Stomach (tissue), 9 donors: ENCODE measurements around the gene LGR4. TPM values are rescaled to one million over a fixed set of nuclear protein-coding genes. Genes with fewer than 3 reads are reported as not detected.

Source experiments
- DNase-seq, 2 donors: peaks; one replicate each; pipeline versions ENCODE4 v3.0.0 to v3.0.0-alpha.2; 2013 to 2019
- H3K27ac ChIP-seq, 5 donors: fragments of 200-600 bp in 4 of 5; sonication (generic) in 4 of 5; one replicate each; pipeline ENCODE4 v1.5.1; 2013 to 2019; ENCODE audit warnings: mild to moderate bottlenecking in 1 of 5, moderate library complexity in 1 of 5
- H3K27me3 ChIP-seq, 3 donors: fragments of 200-600 bp; sonication (generic); one replicate each; pipeline ENCODE4 v1.5.1; 2017 to 2019; ENCODE audit warnings: mixed run types in 1 of 3
- H3K36me3 ChIP-seq, 4 donors: fragments of 200-600 bp; sonication (generic); 1 replicate in 3 of 4; 2 replicates in 1 of 4; pipeline ENCODE4 v1.5.1; 2016 to 2019
- H3K4me1 ChIP-seq, 4 donors: fragments of 200-600 bp; sonication (generic); one replicate each; pipeline ENCODE4 v1.5.1; 2016 to 2019
- H3K4me3 ChIP-seq, 4 donors: fragments of 200-600 bp; sonication (generic) in 3 of 4; one replicate each; pipeline ENCODE4 v1.5.1; 2016 to 2019; ENCODE audit warnings: mild to moderate bottlenecking in 1 of 4
- H3K9me3 ChIP-seq, 4 donors: fragments of 200-600 bp; sonication (generic); one replicate each; pipeline ENCODE4 v1.5.1; 2016 to 2019
- EP300 ChIP-seq: sonication (generic); formaldehyde crosslinking; IDR thresholded peaks from one replicate; pipeline ENCODE4 v1.6.1; 2017; ENCODE audit warnings: antibody characterized with exemption
- POLR2A ChIP-seq, 4 donors: fragments of 450-650 bp; IDR thresholded peaks; one replicate each; pipeline ENCODE4 v1.6.1; 2016; ENCODE audit warnings: antibody characterized with exemption in 4 of 4, control low read depth in 2 of 4, mild to moderate bottlenecking in 1 of 4, moderate library complexity in 1 of 4
- POLR2AphosphoS5 ChIP-seq, 3 donors: sonication (generic); formaldehyde crosslinking; IDR thresholded peaks; one replicate each; pipeline ENCODE4 v1.6.1; 2016; ENCODE audit warnings: antibody characterized with exemption in 3 of 3
- WGBS, 5 donors: extraction: QIAGEN DNeasy Blood & Tissue Kit in 3 of 5; methylation state at CpG; one replicate each; pipeline versions ENCODE4 v1.1.5 to v1.1.7; 2013 to 2018; 5-methylcytosine and 5-hydroxymethylcytosine counted together
- intact Hi-C: fragments of 100-400 bp; cut with DNase I; formaldehyde crosslinking; loops from one replicate; pipeline ENCODE4 v1.15.1; 2023; ENCODE audit warnings: low total_unique reads
- polyA plus RNA-seq, 3 donors: library from polyadenylated mRNA; stranded (reverse); fragments of 200-250 nt; gene quantifications; one replicate each; pipeline ENCODE4 v1.2.3, GENCODE V29; 2013
- total RNA-seq, 5 donors: library from RNA; depleted of rRNA; stranded (reverse); fragments of >200 nt; gene quantifications; one replicate each; pipeline versions ENCODE4 v1.1.0 to v1.2.3, GENCODE V29; 2014 to 2016
- TF ChIP-seq, protein P1 (sequence below), 7 experiments: fragments of 450-650 bp in 4 of 7; fragments of 200-600 bp in 3 of 7; sonication (generic) in 3 of 7; IDR thresholded peaks; one replicate each; pipeline ENCODE4 v1.5.1; 2016 to 2019; ENCODE audit warnings: antibody characterized with exemption in 7 of 7, control low read depth in 2 of 7, mild to moderate bottlenecking in 1 of 7
- donor health status: healthy with polysubstance abuse.
- donor health status: Bipolar disorder and iron deficiency.
- donor health status: healthy.

Gene LGR4
- total and polyA plus RNA-seq, 8 donors = 5.6 to 236 (median 31.3) TPM

DNA sequence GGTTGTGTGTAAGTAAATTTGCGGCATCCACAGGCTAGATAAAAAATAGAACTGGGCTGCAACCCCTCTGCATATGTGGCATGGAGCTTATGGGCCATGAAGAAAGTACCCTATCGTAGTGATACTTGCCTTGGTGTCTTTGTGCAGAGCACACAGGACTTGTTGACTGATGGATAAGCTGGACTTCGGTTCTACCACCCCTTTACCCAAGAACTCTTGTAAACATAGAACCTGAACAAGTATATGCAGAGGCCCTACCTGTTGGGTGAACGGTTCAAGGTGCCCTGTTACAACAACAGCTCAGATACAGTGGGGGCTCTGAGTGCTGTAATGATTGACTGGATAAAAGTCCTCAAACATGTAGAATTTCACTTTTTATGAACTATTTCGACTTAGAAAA lies 3.0 kb upstream of the LGR4 start:
- TF ChIP-seq, protein P1, sequence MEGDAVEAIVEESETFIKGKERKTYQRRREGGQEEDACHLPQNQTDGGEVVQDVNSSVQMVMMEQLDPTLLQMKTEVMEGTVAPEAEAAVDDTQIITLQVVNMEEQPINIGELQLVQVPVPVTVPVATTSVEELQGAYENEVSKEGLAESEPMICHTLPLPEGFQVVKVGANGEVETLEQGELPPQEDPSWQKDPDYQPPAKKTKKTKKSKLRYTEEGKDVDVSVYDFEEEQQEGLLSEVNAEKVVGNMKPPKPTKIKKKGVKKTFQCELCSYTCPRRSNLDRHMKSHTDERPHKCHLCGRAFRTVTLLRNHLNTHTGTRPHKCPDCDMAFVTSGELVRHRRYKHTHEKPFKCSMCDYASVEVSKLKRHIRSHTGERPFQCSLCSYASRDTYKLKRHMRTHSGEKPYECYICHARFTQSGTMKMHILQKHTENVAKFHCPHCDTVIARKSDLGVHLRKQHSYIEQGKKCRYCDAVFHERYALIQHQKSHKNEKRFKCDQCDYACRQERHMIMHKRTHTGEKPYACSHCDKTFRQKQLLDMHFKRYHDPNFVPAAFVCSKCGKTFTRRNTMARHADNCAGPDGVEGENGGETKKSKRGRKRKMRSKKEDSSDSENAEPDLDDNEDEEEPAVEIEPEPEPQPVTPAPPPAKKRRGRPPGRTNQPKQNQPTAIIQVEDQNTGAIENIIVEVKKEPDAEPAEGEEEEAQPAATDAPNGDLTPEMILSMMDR (IDR thresholded peaks at IDR 0.05) = no peak
- no peak for TF ChIP-seq POLR2AphosphoS5 (IDR thresholded peaks at IDR 0.05)
- no peak for TF ChIP-seq POLR2A (IDR thresholded peaks at IDR 0.05)
- no peak for TF ChIP-seq EP300
- no peaks in the 10 kb centered on the region for H3K36me3 ChIP-seq
- intact Hi-C loops = loop anchor here (10.0 kb wide), 1 partner anchor 181 kb away; no protein-coding TSS in a partner anchor

DNA sequence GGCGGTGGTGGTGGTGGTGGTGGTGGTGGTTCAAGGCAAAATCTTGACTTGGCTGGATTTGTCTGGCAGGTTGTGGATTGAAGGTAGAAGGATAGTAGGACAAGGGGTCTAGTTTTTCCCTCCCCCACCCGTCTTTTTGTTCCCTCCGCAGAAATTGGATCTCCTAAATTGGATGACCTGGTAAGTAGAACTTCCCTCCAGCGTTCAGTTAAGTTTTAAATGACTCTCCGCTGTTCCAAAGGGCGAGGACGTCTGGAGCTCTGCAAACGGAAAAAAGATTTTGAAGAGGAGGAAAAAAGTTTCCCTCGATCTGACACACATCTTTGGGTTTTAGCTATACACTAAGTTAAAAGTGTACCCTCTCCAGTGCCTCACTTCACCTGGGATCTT lies 422 bp upstream of the LGR4 start:
- WGBS, 5 donors = 2 to 10% (median 4%) methylated on average over 8 to 9 of the region's 9 CpGs
- intact Hi-C loops = loop anchor here (10.0 kb wide), 1 partner anchor 178 kb away; no protein-coding TSS in a partner anchor
- Histone ChIP-seq H3K36me3 (no peaks in the 10 kb centered on the region), H3K4me3 (peak overlapping the region; percentile 90 to 96 (median 91)), H3K27me3 (no peaks in the 10 kb centered on the region), H3K4me1 (peaks cover 5 to 42% (median 26%) of the 10 kb centered on the region in 4 donors), H3K27ac (peak overlapping the region; percentile 62 to 96 (median 87)), H3K9me3 (no peaks in the 10 kb centered on the region)
- DNase-seq = no peak
- TF ChIP-seq POLR2AphosphoS5 (IDR thresholded peaks at IDR 0.05) = no peak
- TF ChIP-seq, protein P1 (IDR thresholded peaks at IDR 0.05) = no peak
- no peak for TF ChIP-seq POLR2A (IDR thresholded peaks at IDR 0.05)
- TF ChIP-seq EP300 = no peak

More for the DNA sequence above, 3.0 kb upstream of the LGR4 start:
- DNase-seq = no peak
- Histone ChIP-seq H3K27me3 (no peaks in the 10 kb centered on the region), H3K4me1 (peaks cover 0 to 16% (median 8%) of the 10 kb centered on the region in 4 donors), H3K4me3 (no peak overlapping the region), H3K9me3 (no peaks in the 10 kb centered on the region), H3K27ac (no peak overlapping the region)
- WGBS, 5 donors = 79 to 85% (median 81%) methylated on average over 5 of the region's 5 CpGs

DNA sequence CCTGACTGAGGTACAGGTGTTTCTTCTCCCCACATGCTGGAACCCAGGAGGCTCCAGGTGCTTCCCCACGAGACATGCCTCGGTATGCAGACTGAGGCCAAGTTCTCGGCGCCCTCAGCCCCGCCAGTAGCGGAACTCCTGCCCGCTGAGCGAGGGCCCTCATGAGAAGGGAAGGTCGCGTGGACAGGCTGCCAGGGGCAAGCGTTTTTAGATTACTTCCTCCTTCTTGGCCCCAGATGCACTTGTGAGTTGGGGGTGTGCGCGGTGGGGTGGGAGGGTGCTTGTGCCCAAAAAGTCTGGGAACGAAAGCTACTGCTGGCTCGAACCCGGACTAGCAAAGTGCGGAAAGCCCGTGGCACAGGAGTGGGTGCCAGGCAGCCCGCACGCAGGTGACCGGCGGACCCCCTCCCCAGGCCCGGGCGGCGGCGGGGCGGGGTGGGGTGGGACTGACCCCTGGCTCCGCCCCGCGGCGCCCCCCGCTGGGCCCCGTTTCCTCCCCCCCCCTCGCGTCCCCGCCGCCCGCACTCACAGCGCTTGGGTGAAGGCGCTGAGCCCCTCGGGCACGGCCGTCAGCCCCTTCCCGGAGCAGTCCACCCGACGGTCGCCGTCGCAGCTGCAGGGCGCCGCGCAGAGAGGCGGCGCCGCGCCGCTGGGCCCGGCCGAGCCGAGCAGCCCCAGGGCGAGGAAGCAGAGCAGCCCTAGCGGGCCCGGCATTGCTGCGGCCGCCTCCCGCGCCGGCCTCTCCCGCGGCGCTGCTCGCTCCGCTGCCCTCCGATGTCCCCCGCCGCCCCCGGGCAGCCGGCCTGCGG lies 797 bp downstream of the LGR4 start:
- no peaks in the 10 kb centered on the region for H3K27me3 ChIP-seq
- intact Hi-C loops = loop anchor here (10.0 kb wide), 1 partner anchor 177 kb away; no protein-coding TSS in a partner anchor
- no peaks in the 10 kb centered on the region for H3K9me3 ChIP-seq
- H3K4me3 ChIP-seq = peak overlapping the region; percentile 90 to 96 (median 91)
- TF ChIP-seq POLR2A (IDR thresholded peaks at IDR 0.05) = no peak
- TF ChIP-seq EP300 = no peak
- TF ChIP-seq POLR2AphosphoS5 (IDR thresholded peaks at IDR 0.05) = no peak
- TF ChIP-seq, protein P1 (IDR thresholded peaks at IDR 0.05) = no peak
- peaks cover 9 to 54% (median 34%) of the 10 kb centered on the region in 4 donors for H3K4me1 ChIP-seq
- no peaks in the 10 kb centered on the region for H3K36me3 ChIP-seq
- H3K27ac ChIP-seq = peak overlapping the region; percentile 86 to 96 (median 92)
- DNase-seq = peak; percentile 49 to 77
- 0 to 1% (median 0%) methylated on average over 32 to 77 of the region's 79 CpGs for WGBS, 5 donors

DNA sequence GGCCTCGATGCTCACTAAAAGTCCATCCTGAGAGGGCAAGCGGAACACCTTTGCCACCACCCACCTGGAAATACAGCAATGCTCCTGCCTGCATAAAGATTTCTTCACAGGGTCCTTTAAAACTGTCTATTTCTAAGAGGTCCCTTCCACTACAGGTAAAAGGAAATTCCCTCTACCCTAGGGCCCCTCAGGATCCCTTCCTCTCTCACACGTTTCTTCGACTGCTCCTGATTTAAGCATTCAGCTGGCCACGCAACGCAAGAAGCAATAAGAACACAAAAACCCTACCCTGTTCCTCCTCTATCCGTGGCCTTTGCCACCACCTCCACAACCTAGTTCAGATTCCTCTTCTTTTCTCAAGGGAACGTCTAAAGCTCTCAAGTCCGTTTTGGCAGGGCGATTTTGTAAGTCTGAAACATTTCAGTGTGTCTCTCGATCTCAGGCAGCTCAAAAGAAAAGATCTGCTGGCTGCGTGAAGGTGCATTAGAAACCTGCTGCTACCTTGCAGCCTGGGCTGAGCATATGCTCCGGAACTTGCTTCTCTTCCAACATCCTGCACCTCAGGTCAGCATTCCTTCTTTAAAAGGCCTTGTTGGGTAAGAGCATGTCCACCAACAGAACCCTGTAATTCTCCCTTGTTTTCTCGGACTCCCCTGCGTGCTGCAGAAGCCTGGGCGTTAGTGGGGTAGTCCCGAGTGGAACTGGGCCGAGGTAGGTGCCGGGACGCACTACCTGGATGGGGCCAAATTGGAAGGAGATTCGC lies 1.6 kb downstream of the LGR4 start:
- Histone ChIP-seq H3K9me3 (no peaks in the 10 kb centered on the region), H3K4me1 (peaks cover 14 to 61% (median 40%) of the 10 kb centered on the region in 4 donors), H3K36me3 (no peaks in the 10 kb centered on the region), H3K4me3 (peak overlapping the region; percentile 90 to 96 (median 91)), H3K27me3 (no peaks in the 10 kb centered on the region), H3K27ac (peak overlapping the region; percentile 86 to 96 (median 92))
- intact Hi-C loops = loop anchor here (10.0 kb wide), 1 partner anchor 176 kb away; no protein-coding TSS in a partner anchor
- WGBS, 5 donors = 11 to 21% (median 15%) methylated on average over 21 of the region's 21 CpGs
- TF ChIP-seq, protein P1 (IDR thresholded peaks at IDR 0.05) = no peak
- no peak for TF ChIP-seq EP300
- TF ChIP-seq POLR2A (IDR thresholded peaks at IDR 0.05) = no peak
- no peak for TF ChIP-seq POLR2AphosphoS5 (IDR thresholded peaks at IDR 0.05)
- peak in 1 of 2 donors; percentile 52 for DNase-seq
